ENCODE results near the gene CRY2. TPM values are rescaled to one million over a fixed set of nuclear protein-coding genes. Genes with fewer than 3 reads are reported as not detected.

Gene CRY2
- polyA plus RNA-seq, 2 of the 4 experiments (the other 2 are of a cell fraction), result 3.2 to 4.1 TPM

DNA sequence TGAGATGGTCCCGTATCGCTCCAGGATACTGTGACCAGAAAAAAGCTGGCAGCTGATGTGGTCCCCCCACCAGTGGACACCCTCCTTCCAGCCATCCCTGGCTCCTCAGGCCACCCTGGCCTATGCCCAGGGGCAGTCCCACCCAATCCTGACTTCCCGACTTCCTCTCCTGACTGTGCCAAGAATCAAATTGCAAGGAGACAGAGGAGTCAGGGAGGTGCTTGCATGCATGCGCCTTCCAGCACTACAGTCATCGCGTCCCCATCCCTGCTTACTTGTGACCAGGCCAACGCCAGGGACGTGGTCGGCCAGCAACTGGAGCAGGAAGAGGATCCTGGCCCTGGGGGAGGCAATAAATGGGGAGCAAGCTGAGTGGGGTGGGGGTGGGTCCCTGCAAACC, 63.3 kb downstream of the CRY2 start:
- DNase-seq (ENCODE audit: low read depth in 1 of 2, low spot score in 1 of 2), result no peak
- TF ChIP-seq RCOR1 (IDR thresholded peaks at IDR 0.05; ENCODE audit: low read depth, low read length) (no peak), CHD4 (IDR thresholded peaks at IDR 0.05; ENCODE audit: borderline replicate concordance) (no peak), JUN (IDR thresholded peaks at IDR 0.05) (no peak), NR3C1 (IDR thresholded peaks at IDR 0.05) (no peak), POLR2A (IDR thresholded peaks at IDR 0.05; ENCODE audit: low read length) (no peak), PHF8 (IDR thresholded peaks at IDR 0.05; ENCODE audit: borderline replicate concordance, low read depth) (no peak), TP53 (CRISPR knock-in tag; IDR thresholded peaks at IDR 0.05) (no peak), FOSB (CRISPR knock-in tag; IDR thresholded peaks at IDR 0.05) (no peak), HOXA7 (CRISPR knock-in tag; IDR thresholded peaks at IDR 0.05) (no peak), CEBPB (IDR thresholded peaks at IDR 0.05) (no peak), FOXS1 (CRISPR knock-in tag; IDR thresholded peaks at IDR 0.05) (no peak), ZFP36 (IDR thresholded peaks at IDR 0.05; ENCODE audit: borderline replicate concordance, partially characterized antibody) (no peak), HEYL (CRISPR knock-in tag; IDR thresholded peaks at IDR 0.05) (no peak)
- TF ChIP-seq, protein P1, sequence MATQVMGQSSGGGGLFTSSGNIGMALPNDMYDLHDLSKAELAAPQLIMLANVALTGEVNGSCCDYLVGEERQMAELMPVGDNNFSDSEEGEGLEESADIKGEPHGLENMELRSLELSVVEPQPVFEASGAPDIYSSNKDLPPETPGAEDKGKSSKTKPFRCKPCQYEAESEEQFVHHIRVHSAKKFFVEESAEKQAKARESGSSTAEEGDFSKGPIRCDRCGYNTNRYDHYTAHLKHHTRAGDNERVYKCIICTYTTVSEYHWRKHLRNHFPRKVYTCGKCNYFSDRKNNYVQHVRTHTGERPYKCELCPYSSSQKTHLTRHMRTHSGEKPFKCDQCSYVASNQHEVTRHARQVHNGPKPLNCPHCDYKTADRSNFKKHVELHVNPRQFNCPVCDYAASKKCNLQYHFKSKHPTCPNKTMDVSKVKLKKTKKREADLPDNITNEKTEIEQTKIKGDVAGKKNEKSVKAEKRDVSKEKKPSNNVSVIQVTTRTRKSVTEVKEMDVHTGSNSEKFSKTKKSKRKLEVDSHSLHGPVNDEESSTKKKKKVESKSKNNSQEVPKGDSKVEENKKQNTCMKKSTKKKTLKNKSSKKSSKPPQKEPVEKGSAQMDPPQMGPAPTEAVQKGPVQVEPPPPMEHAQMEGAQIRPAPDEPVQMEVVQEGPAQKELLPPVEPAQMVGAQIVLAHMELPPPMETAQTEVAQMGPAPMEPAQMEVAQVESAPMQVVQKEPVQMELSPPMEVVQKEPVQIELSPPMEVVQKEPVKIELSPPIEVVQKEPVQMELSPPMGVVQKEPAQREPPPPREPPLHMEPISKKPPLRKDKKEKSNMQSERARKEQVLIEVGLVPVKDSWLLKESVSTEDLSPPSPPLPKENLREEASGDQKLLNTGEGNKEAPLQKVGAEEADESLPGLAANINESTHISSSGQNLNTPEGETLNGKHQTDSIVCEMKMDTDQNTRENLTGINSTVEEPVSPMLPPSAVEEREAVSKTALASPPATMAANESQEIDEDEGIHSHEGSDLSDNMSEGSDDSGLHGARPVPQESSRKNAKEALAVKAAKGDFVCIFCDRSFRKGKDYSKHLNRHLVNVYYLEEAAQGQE (IDR thresholded peaks at IDR 0.05), result no peak
- TF ChIP-seq, protein P2, sequence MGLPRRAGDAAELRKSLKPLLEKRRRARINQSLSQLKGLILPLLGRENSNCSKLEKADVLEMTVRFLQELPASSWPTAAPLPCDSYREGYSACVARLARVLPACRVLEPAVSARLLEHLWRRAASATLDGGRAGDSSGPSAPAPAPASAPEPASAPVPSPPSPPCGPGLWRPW (IDR thresholded peaks at IDR 0.05), result no peak
- TF ChIP-seq, protein P3, sequence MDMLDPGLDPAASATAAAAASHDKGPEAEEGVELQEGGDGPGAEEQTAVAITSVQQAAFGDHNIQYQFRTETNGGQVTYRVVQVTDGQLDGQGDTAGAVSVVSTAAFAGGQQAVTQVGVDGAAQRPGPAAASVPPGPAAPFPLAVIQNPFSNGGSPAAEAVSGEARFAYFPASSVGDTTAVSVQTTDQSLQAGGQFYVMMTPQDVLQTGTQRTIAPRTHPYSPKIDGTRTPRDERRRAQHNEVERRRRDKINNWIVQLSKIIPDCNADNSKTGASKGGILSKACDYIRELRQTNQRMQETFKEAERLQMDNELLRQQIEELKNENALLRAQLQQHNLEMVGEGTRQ (IDR thresholded peaks at IDR 0.05), result no peak
- Histone ChIP-seq H3K4me1 (no peaks in the 10 kb centered on the region), H3K4me3 (no peak overlapping the region), H3K27ac (no peak overlapping the region), H3K4me2 (no peak overlapping the region), H3K9me3 (no peaks in the 10 kb centered on the region)
- FAIRE-seq, result no peak
- ChIA-PET POLR2A (no interaction called here), CTCF (no interaction called here)
- ATAC-seq, result no peak
- 96% methylated on average over 5 of the region's 9 CpGs for WGBS (ENCODE audit: missing lambda C conversion rate)

DNA sequence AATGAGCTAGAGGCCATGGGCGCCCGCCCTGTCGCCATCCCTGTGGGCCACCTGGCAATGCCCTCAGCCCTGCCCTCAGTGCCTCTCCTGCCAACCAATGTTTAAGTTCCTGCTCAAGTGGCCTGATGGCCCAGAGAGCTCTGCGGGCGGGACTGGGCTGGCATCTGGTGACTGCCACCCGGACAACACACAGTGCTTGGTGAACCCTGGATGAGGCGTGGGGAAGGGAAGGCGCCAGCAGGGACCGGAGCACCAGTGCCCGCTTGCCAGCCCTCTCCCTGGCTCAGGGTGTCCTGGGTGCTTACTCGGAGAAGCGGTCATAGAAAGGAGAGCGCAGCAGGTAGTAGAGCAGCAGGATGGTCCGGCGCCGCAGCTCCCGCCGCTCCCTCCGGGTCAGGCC, 66.2 kb downstream of the CRY2 start:
- POLR2A ChIA-PET, result no interaction called here

DNA sequence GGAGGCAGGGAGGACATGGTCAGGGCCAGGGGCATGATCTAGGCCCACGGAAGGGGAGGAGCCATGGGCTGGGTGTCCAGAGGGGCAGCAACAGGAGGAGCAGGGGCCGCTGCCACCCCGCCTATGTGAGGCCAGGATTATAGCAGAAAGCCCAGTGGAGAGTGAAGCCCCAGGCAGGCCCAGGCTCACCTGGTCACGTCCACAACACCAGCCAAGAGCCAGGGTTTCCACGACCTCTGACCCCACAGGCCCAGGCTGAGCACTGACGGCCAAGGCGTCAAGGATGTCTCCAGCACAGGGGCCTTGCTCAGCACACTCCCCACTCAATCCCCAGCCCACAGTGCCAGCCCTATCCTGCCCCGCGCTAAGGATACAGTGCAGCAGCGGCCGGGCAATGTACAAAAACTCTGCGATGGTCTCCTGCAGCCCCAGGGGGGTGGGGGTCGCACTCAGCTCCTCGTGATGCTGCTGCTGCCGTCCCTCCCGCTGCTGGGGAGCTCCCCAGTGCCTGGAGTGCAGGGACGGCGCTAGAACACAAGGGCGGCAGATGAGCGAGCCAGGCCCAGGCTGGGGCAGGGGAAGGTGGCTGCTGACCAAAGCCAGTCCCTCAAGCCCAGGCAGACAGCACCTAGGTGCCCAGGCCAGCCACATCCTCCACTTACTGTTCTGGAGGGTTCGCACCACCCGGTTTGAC, 66.8 kb downstream of the CRY2 start:
- 85% methylated on average over 16 of the region's 22 CpGs for WGBS (ENCODE audit: missing lambda C conversion rate)
- CTCF ChIA-PET, result interaction anchor here (1.5 to 2.3 kb wide), 2 partner anchors 15 to 43 kb away, joined by 4 to 5 read pairs; no protein-coding TSS in a partner anchor
- FAIRE-seq, result no peak

More for the DNA sequence above, 66.2 kb downstream of the CRY2 start:
- no peak overlapping the region for H3K4me3 ChIP-seq
- CTCF ChIA-PET, result interaction anchor here (1.5 kb wide), 2 partner anchors 41 to 42 kb away, joined by 3 to 4 read pairs; no protein-coding TSS in a partner anchor
- H3K4me1 ChIP-seq, result peaks cover 8% of the 10 kb centered on the region; the same call in 1 of the 3 replicates
- no peak overlapping the region for H3K27ac ChIP-seq
- H3K9me3 ChIP-seq, result no peaks in the 10 kb centered on the region
- TF ChIP-seq CBX8 (IDR thresholded peaks at IDR 0.05) (no peak), HDAC2 (IDR thresholded peaks at IDR 0.05) (no peak), NR3C1 (IDR thresholded peaks at IDR 0.05) (no peak), KDM1A (IDR thresholded peaks at IDR 0.05; ENCODE audit: low read depth) (no peak)
- 97% methylated on average over 19 of the region's 19 CpGs for WGBS (ENCODE audit: missing lambda C conversion rate)
- ATAC-seq, result no peak
- no peak for DNase-seq (ENCODE audit: low read depth in 1 of 2, low spot score in 1 of 2)
- FAIRE-seq, result no peak
- H3K4me2 ChIP-seq, result no peak overlapping the region

More for the DNA sequence above, 66.8 kb downstream of the CRY2 start:
- Histone ChIP-seq H3K9me3 (no peaks in the 10 kb centered on the region), H3K4me1 (peaks cover 12% of the 10 kb centered on the region; the same call in 2 of the 3 replicates), H3K27ac (no peak overlapping the region), H3K4me2 (no peak overlapping the region), H3K4me3 (no peak overlapping the region)
- ATAC-seq (no peak), DNase-seq (ENCODE audit: low read depth in 1 of 2, low spot score in 1 of 2) (no peak)
- POLR2A ChIA-PET, result no interaction called here
- no peak for TF ChIP-seq ZC3H11A (IDR thresholded peaks at IDR 0.05)
- TF ChIP-seq CEBPB (IDR thresholded peaks at IDR 0.05), result no peak
- TF ChIP-seq, protein P4, sequence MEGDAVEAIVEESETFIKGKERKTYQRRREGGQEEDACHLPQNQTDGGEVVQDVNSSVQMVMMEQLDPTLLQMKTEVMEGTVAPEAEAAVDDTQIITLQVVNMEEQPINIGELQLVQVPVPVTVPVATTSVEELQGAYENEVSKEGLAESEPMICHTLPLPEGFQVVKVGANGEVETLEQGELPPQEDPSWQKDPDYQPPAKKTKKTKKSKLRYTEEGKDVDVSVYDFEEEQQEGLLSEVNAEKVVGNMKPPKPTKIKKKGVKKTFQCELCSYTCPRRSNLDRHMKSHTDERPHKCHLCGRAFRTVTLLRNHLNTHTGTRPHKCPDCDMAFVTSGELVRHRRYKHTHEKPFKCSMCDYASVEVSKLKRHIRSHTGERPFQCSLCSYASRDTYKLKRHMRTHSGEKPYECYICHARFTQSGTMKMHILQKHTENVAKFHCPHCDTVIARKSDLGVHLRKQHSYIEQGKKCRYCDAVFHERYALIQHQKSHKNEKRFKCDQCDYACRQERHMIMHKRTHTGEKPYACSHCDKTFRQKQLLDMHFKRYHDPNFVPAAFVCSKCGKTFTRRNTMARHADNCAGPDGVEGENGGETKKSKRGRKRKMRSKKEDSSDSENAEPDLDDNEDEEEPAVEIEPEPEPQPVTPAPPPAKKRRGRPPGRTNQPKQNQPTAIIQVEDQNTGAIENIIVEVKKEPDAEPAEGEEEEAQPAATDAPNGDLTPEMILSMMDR (IDR thresholded peaks at IDR 0.05), result no peak

Measured in A549 (cell line).